GM18505 (cell line): ENCODE measurements around the gene NAA16.
"Not testable (repeated sequence)": the region's sequence is repeated elsewhere in the genome, so short reads cannot be mapped to it uniquely, and the experiment has no call there.

ENCODE experiments used
- ATAC-seq: cut with Tn5 transposase; IDR thresholded peaks from one replicate; pipeline ENCODE4 v1.9.1; 2021; ENCODE audit not compliant: unreplicated experiment
- POLR2A ChIP-seq: IDR thresholded peaks from 4 replicates; pipeline ENCODE4 v1.6.1; 2011; ENCODE audit warnings: borderline replicate concordance; ENCODE audit not compliant: insufficient read depth, insufficient read length; ENCODE audit errors: extremely low read depth

The NAA16 gene

GRCh38 chr13:41352935-41353840 is 42.1 kb downstream of the NAA16 start:
- TF ChIP-seq POLR2A: no peak
- ATAC-seq: no peak

- TF ChIP-seq POLR2A: no peak
- ATAC-seq: no peak
Measured at GRCh38 chr13:41354416-41354815, 43.3 kb downstream of the NAA16 start.

GRCh38 chr13:41356385-41356648 is 45.2 kb downstream of the NAA16 start:
- ATAC-seq: not testable (repeated sequence)

GRCh38 chr13:41356786-41357185 is 45.7 kb downstream of the NAA16 start:
- ATAC-seq: no peak

GRCh38 chr13:41361491-41361890 is 50.4 kb downstream of the NAA16 start:
- no peak for TF ChIP-seq POLR2A
- no peak for ATAC-seq

More at GRCh38 chr13:41356786-41357185, 45.7 kb downstream of the NAA16 start:
- no peak for TF ChIP-seq POLR2A

- TF ChIP-seq POLR2A: no peak
- no peak for ATAC-seq
Measured at GRCh38 chr13:41364043-41364442, 53.0 kb downstream of the NAA16 start.

- no peak for ATAC-seq
- TF ChIP-seq POLR2A: no peak
Measured at GRCh38 chr13:41365631-41366030, 54.6 kb downstream of the NAA16 start.

- TF ChIP-seq POLR2A: no peak
Measured at GRCh38 chr13:41370736-41371135, 59.7 kb downstream of the NAA16 start.

GRCh38 chr13:41377446-41377845 is 66.4 kb downstream of the NAA16 start:
- TF ChIP-seq POLR2A: no peak

More at GRCh38 chr13:41370736-41371135, 59.7 kb downstream of the NAA16 start:
- ATAC-seq: no peak

DNA sequence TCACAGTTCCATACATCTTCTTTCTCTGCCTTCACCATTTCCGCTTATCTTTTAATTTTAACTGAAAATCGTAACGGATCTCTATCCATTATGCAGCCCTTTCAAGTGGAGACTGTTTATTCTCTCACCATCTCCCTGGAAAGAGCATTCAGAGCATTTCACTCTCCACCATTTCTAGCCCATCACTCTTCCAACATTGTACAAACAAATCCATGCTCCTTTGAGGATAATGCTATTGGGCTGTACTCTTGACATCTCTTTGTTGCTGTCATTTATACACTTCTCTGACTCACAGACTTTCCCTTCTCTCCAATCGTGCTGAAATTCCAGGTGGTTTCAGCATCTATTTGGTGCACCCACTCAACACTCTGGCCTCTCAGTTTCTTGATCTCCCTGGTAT is 71.4 kb downstream of the NAA16 start:
- ATAC-seq: no peak
- no peak for TF ChIP-seq POLR2A

More at GRCh38 chr13:41377446-41377845, 66.4 kb downstream of the NAA16 start:
- no peak for ATAC-seq

DNA sequence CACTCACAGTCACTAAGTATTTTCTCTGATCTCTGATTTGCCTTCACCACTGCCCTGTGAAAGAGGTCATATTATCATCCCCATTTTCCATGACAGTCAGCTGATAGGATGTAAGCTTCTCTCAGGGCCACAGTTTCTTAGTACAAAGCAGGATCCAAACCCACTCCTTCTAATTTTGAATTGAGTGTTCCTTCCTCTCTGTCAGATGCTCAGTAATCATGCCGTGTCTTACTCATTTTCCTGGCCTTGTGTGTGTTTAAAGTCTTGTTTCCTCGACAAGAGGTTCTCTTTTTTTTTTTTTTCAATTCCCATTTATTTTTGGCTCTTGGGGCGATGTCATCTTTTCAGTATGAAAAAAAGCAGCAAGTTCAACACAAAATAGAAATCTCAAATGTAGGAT is 72.3 kb downstream of the NAA16 start:
- no peak for ATAC-seq
- no peak for TF ChIP-seq POLR2A

DNA sequence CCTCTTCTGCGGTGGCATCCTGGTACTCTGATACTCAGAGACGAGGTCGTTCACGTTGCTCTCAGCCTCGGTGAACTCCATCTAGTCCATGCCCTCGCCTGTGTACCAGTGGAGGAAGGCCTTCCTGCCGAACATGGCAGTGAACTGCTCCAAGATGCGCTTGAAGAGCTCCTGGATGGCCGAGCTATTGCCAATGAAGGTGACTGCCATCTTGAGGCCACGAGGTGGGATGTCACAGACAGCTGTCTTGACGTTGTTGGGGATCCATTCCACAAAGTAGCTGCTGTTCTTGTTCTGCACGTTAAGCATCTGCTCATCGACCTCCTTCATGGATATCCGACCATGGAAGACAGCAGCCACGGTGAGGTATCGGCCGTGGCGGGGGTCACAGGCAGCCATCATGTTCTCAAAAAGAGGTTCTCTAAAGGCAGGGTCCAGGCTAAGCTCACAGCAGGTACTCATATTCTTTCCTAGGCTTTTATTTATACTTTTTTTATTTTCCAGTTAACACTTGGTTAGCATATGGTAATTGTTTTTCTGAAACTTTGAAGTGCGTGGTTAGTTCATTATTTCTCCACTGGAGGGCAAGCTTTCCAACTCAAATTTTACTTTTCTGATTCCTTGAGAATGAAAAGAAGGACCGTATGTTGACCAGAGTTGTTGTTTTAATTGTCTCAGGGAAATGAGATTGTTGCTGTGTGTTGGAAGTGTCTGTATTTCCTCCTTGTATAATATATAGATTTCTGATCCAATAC is 73.9 kb downstream of the NAA16 start:
- no peak for TF ChIP-seq POLR2A
- no peak for ATAC-seq

GRCh38 chr13:41386211-41386610 is 75.1 kb downstream of the NAA16 start:
- no peak for ATAC-seq
- no peak for TF ChIP-seq POLR2A

- TF ChIP-seq POLR2A: no peak
- no peak for ATAC-seq
Measured at GRCh38 chr13:41387576-41387975, 76.5 kb downstream of the NAA16 start.
